Hindlimb muscle (tissue), 1 donor: ENCODE data around the gene LMOD2. TPM values are rescaled to one million over a fixed set of nuclear protein-coding genes. Genes with fewer than 3 reads are reported as not detected.

Experiments
- DNase-seq: peaks from one replicate; pipeline ENCODE4 v3.0.0-alpha.2; 2013
- polyA plus RNA-seq: library from polyadenylated mRNA; unstranded; fragments of 120-200 nt; gene quantifications from one replicate; pipeline ENCODE4 v1.2.1, GENCODE V29; 2013; ENCODE audit not compliant: insufficient read length

The LMOD2 gene
- polyA plus RNA-seq, 1 donor = 138 TPM

- no peak for DNase-seq
Measured at GRCh38 chr7:123641901-123642300, 13.8 kb upstream of the LMOD2 start.

- DNase-seq = no peak
Measured at GRCh38 chr7:123643495-123644441, 11.9 kb upstream of the LMOD2 start.

GRCh38 chr7:123645516-123645915 is 10.2 kb upstream of the LMOD2 start:
- DNase-seq = no peak

GRCh38 chr7:123647106-123647730 is 8.4 kb upstream of the LMOD2 start:
- no peak for DNase-seq

- no peak for DNase-seq
Measured at GRCh38 chr7:123649964-123650363, 5.7 kb upstream of the LMOD2 start.

- no peak for DNase-seq
Measured at GRCh38 chr7:123650595-123650994, 5.1 kb upstream of the LMOD2 start.

GRCh38 chr7:123652406-123652805 is 3.3 kb upstream of the LMOD2 start:
- no peak for DNase-seq

- no peak for DNase-seq
Measured at GRCh38 chr7:123653162-123653561, 2.5 kb upstream of the LMOD2 start.

GRCh38 chr7:123656544-123657303 is 1.1 kb downstream of the LMOD2 start:
- no peak for DNase-seq

GRCh38 chr7:123657304-123657685 is 1.6 kb downstream of the LMOD2 start:
- no peak for DNase-seq

GRCh38 chr7:123658023-123658422 is 2.4 kb downstream of the LMOD2 start:
- DNase-seq = no peak

- no peak for DNase-seq
Measured at GRCh38 chr7:123660514-123661354, 5.1 kb downstream of the LMOD2 start.

GRCh38 chr7:123661765-123662164 is 6.1 kb downstream of the LMOD2 start:
- DNase-seq = no peak

- DNase-seq = no peak
Measured at GRCh38 chr7:123662293-123662692, 6.6 kb downstream of the LMOD2 start.

- DNase-seq = no peak
Measured at GRCh38 chr7:123662755-123663154, 7.1 kb downstream of the LMOD2 start.

- no peak for DNase-seq
Measured at GRCh38 chr7:123663200-123663599, 7.5 kb downstream of the LMOD2 start.

GRCh38 chr7:123665157-123665556 is 9.5 kb downstream of the LMOD2 start:
- no peak for DNase-seq

- DNase-seq = no peak
Measured at GRCh38 chr7:123665896-123666295, 10.2 kb downstream of the LMOD2 start.

- no peak for DNase-seq
Measured at GRCh38 chr7:123666492-123666891, 10.8 kb downstream of the LMOD2 start.

- no peak for DNase-seq
Measured at GRCh38 chr7:123669485-123669884, 13.8 kb downstream of the LMOD2 start.

- DNase-seq = no peak
Measured at GRCh38 chr7:123673137-123673732, 17.6 kb downstream of the LMOD2 start.
